ENCODE results near the gene CSNK2A2. TPM values are rescaled to one million over a fixed set of nuclear protein-coding genes. Genes with fewer than 3 reads are reported as not detected.

CSNK2A2 gene
- total and polyA plus RNA-seq, 2 donors (not counting 3 experiments of a cell fraction or from before 2014, with no cell fraction given): 43.3 to 125 TPM

DNA sequence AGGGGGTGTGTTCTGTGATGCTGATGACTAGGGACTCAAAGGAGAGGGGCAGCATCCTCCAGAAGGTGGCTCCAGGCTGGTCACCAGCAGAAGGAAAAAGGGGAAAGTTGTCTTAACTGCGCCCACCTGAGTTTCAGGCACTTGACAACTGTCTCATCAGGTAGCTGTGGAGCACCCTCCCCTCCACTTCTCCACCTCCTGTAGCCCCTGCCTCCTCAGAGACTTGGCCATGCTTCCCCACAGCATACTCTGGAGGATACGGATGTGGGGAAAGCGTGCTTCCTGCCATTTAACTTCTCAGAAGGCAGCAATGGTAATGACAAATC, 86.6 kb downstream of the CSNK2A2 start:
- POLR2A ChIA-PET: no interaction called here
- BruUV-seq (replicated peaks): no TSS peak
- no peak for FAIRE-seq

DNA sequence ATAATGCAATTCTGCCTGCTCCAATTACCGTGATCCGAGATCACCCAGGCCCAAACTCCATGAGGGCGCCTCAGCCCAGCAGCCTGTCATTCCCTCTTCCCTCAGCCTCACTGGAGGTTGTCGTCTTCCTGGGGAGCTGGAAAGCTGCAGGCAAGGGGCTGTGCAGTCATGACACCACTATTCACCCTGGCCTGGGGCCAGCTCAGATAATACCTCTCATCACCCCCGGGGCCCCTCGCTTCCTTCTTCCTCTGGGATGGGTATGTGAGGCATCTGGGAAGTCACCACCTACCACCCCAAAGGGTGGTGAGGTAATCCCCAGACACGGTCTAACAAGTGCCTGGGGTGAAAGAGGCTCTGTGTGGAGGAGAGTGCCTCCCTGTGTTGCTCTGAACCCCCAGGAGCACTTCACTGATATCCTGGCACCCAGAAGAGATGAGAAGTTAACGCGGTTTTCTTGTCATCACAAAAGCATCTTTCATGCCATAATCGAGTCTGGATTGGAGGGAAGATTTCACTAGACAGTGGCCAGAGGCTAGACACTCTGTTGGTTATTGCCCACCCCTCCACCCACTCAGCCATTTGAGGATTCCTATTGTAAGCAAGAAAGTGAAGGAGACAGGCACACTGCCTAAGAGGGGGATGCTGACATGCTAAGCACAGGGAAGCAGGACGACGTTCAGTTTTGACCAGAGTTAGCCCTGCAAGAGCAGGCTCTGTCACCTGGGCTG, 87.2 kb downstream of the CSNK2A2 start:
- H3K36me3 ChIP-seq (ENCODE audit: control insufficient read depth in 2 of 2, extremely low read depth in 1 of 2, insufficient read depth in 2 of 2, low read length in 2 of 2): peaks cover 6 to 11% of the 10 kb centered on the region in 2 experiments
- no peaks in the 10 kb centered on the region for H3K9me3 ChIP-seq (replicated peaks; ENCODE audit: control insufficient read depth, insufficient read depth, low read length)
- ChIA-PET CTCF (interaction anchor here (1.4 to 1.5 kb wide), 2 partner anchors 11 to 13 kb away, joined by 5 to 6 read pairs; no protein-coding TSS in a partner anchor), POLR2A (interaction anchor here (0.6 kb wide), 1 partner anchor 19 kb away, joined by 3 read pairs; the partner anchor contains the start of gene CFAP20)
- H3K27ac ChIP-seq (ENCODE audit: insufficient read depth, low read depth, low read length): no peak overlapping the region
- no TSS peak for BruUV-seq (replicated peaks)
- no peaks in the 10 kb centered on the region for H3K79me2 ChIP-seq (ENCODE audit: control insufficient read depth, insufficient read depth, low read length)
- no peak overlapping the region for H3K9ac ChIP-seq (replicated peaks; ENCODE audit: extremely low read depth, insufficient read depth, low read length)
- no peak for DNase-seq (ENCODE audit: low read depth, low spot score)
- peaks cover 2% of the 10 kb centered on the region for H3K4me1 ChIP-seq (ENCODE audit: control insufficient read depth, extremely low read depth, insufficient read depth, low read length)
- H2AFZ ChIP-seq (ENCODE audit: low read depth, low read length): no peak overlapping the region
- H3K4me3 ChIP-seq (replicated peaks in 1 of 3; ENCODE audit: insufficient read depth in 1 of 3, low read depth in 1 of 3, low read length in 3 of 3): no peak overlapping the region
- no peaks in the 10 kb centered on the region for H3K27me3 ChIP-seq (ENCODE audit: control insufficient read depth in 2 of 2, insufficient read depth in 2 of 2, low read length in 2 of 2)
- dilution Hi-C loops (cut with MboI; ENCODE audit: extremely low pct_ligation_motif_present, low sequenced_read_pairs) (no loop called here), intact Hi-C loops (cut with micrococcal nuclease) (no loop called here)
- no peak overlapping the region for H3K4me2 ChIP-seq (ENCODE audit: insufficient read depth, low read length)
- H4K20me1 ChIP-seq (replicated peaks; ENCODE audit: control insufficient read depth, extremely low read depth, insufficient read depth, low read length): no peaks in the 10 kb centered on the region
- no peak for FAIRE-seq
- TF ChIP-seq, protein P1, sequence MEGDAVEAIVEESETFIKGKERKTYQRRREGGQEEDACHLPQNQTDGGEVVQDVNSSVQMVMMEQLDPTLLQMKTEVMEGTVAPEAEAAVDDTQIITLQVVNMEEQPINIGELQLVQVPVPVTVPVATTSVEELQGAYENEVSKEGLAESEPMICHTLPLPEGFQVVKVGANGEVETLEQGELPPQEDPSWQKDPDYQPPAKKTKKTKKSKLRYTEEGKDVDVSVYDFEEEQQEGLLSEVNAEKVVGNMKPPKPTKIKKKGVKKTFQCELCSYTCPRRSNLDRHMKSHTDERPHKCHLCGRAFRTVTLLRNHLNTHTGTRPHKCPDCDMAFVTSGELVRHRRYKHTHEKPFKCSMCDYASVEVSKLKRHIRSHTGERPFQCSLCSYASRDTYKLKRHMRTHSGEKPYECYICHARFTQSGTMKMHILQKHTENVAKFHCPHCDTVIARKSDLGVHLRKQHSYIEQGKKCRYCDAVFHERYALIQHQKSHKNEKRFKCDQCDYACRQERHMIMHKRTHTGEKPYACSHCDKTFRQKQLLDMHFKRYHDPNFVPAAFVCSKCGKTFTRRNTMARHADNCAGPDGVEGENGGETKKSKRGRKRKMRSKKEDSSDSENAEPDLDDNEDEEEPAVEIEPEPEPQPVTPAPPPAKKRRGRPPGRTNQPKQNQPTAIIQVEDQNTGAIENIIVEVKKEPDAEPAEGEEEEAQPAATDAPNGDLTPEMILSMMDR (IDR thresholded peaks at IDR 0.05; ENCODE audit: extremely low read depth in 1 of 2, insufficient read depth in 1 of 2, low read depth in 1 of 2, low read length in 2 of 2): no peak
- TF ChIP-seq, protein P2, sequence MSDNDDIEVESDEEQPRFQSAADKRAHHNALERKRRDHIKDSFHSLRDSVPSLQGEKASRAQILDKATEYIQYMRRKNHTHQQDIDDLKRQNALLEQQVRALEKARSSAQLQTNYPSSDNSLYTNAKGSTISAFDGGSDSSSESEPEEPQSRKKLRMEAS (IDR thresholded peaks at IDR 0.05; ENCODE audit: insufficient read depth, insufficient read length): no peak
- TF ChIP-seq EZH2 (IDR thresholded peaks at IDR 0.05; ENCODE audit: borderline replicate concordance, low read depth, low read length, severe bottlenecking) (no peak), FOS (IDR thresholded peaks at IDR 0.05; ENCODE audit: borderline replicate concordance, insufficient read depth, low read length) (no peak), MYC (IDR thresholded peaks at IDR 0.05; ENCODE audit: low read depth, low read length) (no peak), POLR2A (IDR thresholded peaks at IDR 0.05; ENCODE audit: low read depth, low read length) (no peak), JUN (IDR thresholded peaks at IDR 0.05; ENCODE audit: borderline replicate concordance, insufficient read depth, insufficient read length, low read depth) (no peak), GATA2 (IDR thresholded peaks at IDR 0.05; ENCODE audit: insufficient read depth, insufficient read length, low read depth, low read length) (no peak)
- H3K9me1 ChIP-seq (replicated peaks; ENCODE audit: control insufficient read depth, extremely low read depth, insufficient read depth, low read length): no peaks in the 10 kb centered on the region

More for the DNA sequence above, 86.6 kb downstream of the CSNK2A2 start:
- Histone ChIP-seq H3K9ac (replicated peaks; ENCODE audit: extremely low read depth, insufficient read depth, low read length) (no peak overlapping the region), H3K27me3 (ENCODE audit: control insufficient read depth in 2 of 2, insufficient read depth in 2 of 2, low read length in 2 of 2) (no peaks in the 10 kb centered on the region), H3K4me3 (replicated peaks in 1 of 3; ENCODE audit: insufficient read depth in 1 of 3, low read depth in 1 of 3, low read length in 3 of 3) (no peak overlapping the region), H4K20me1 (replicated peaks; ENCODE audit: control insufficient read depth, extremely low read depth, insufficient read depth, low read length) (no peaks in the 10 kb centered on the region), H3K27ac (ENCODE audit: insufficient read depth, low read depth, low read length) (no peak overlapping the region), H3K4me2 (ENCODE audit: insufficient read depth, low read length) (no peak overlapping the region), H3K79me2 (ENCODE audit: control insufficient read depth, insufficient read depth, low read length) (no peaks in the 10 kb centered on the region), H3K9me3 (replicated peaks; ENCODE audit: control insufficient read depth, insufficient read depth, low read length) (no peaks in the 10 kb centered on the region), H3K4me1 (ENCODE audit: control insufficient read depth, extremely low read depth, insufficient read depth, low read length) (no peaks in the 10 kb centered on the region), H3K9me1 (replicated peaks; ENCODE audit: control insufficient read depth, extremely low read depth, insufficient read depth, low read length) (no peaks in the 10 kb centered on the region), H2AFZ (ENCODE audit: low read depth, low read length) (no peak overlapping the region), H3K36me3 (ENCODE audit: control insufficient read depth in 2 of 2, extremely low read depth in 1 of 2, insufficient read depth in 2 of 2, low read length in 2 of 2) (peaks cover 9 to 11% of the 10 kb centered on the region in 2 experiments)
- dilution Hi-C loops (cut with MboI; ENCODE audit: extremely low pct_ligation_motif_present, low sequenced_read_pairs) (no loop called here), intact Hi-C loops (cut with micrococcal nuclease) (no loop called here)
- no peak for DNase-seq (ENCODE audit: low read depth, low spot score)
- TF ChIP-seq GATA2 (IDR thresholded peaks at IDR 0.05; ENCODE audit: insufficient read depth, insufficient read length, low read depth, low read length): no peak
- TF ChIP-seq, protein P1 (IDR thresholded peaks at IDR 0.05; ENCODE audit: extremely low read depth in 1 of 2, insufficient read depth in 1 of 2, low read depth in 1 of 2, low read length in 2 of 2): no peak
- TF ChIP-seq POLR2A (IDR thresholded peaks at IDR 0.05; ENCODE audit: low read depth, low read length): no peak
- CTCF ChIA-PET: no interaction called here

Data from endothelial cell of umbilical vein (primary cell).